GM12878 (cell line): ENCODE results near the gene CEP63. TPM values are rescaled to one million over a fixed set of nuclear protein-coding genes. Genes with fewer than 3 reads are reported as not detected.

Source experiments
- ATAC-seq: fragments of 200-7000 bp; cut with Tn5 transposase; 3 replicates; pipeline ENCODE4 v1.9.1; 2020; ENCODE audit warnings: mild to moderate bottlenecking, moderate library complexity
- BruUV-seq: library from RNA; stranded (reverse); fragments of 400-500 nt; replicated peaks from 2 replicates; lab custom pipeline; 2021; lab: Mats Ljungman, UMichigan
- CTCF ChIA-PET: fragments of 300-600 bp; sonication (Branson Sonifier 250); formaldehyde crosslinking; extraction: SDS; loops from one replicate; lab custom pipeline; 2021; ENCODE audit warnings: inconsistent platforms; lab: Yijun Ruan, JAX
- POLR2A ChIA-PET: fragments of 350-600 bp; formaldehyde crosslinking; extraction: SDS; loops from one replicate; lab custom pipeline; 2021; ENCODE audit warnings: inconsistent platforms; lab: Charles Lee
- RAD21 ChIA-PET: fragments of 300-600 bp; sonication (Branson Sonifier 250); formaldehyde crosslinking; loops from one replicate; lab custom pipeline; 2023; ENCODE audit warnings: antibody characterized with exemption; ENCODE audit not compliant: unreplicated experiment; lab: Charles Lee
- SMC1A ChIA-PET: fragments of 300-600 bp; sonication (Branson Sonifier 250); formaldehyde crosslinking; loops from one replicate; lab custom pipeline; 2023; ENCODE audit not compliant: unreplicated experiment, uncharacterized antibody; lab: Charles Lee
- DNase-seq: peaks from one replicate; pipeline ENCODE4 v3.0.0-alpha.2; 2011; ENCODE audit warnings: low read depth, low spot score
- FAIRE-seq: peaks from 3 replicates; lab custom pipeline; 2011; peaks lifted over from hg19 to GRCh38; lab: Jason Lieb, UNC
- H2AFZ ChIP-seq: 2 replicates; pipeline ENCODE4 v1.6.0; 2011; ENCODE audit warnings: low read depth, low read length, control low read depth; ENCODE audit not compliant: control insufficient read depth
- H3K27ac ChIP-seq: 2 replicates; pipeline ENCODE4 v1.5.1; 2011; ENCODE audit warnings: control low read depth; ENCODE audit not compliant: control insufficient read depth, insufficient read depth
- H3K27me3 ChIP-seq, 2 experiments: replicated peaks in 1 of 2; 2 replicates each; pipeline versions ENCODE4 v1.6.0 to v1.6.1; 2011; ENCODE audit warnings: low read length in 1 of 2; ENCODE audit not compliant: control insufficient read depth in 2 of 2, insufficient read depth in 2 of 2
- H3K36me3 ChIP-seq, 2 experiments: 2 replicates each; pipeline ENCODE4 v1.5.1; 2011; ENCODE audit warnings: low read length in 1 of 2; ENCODE audit not compliant: control insufficient read depth in 2 of 2, insufficient read depth in 2 of 2
- H3K4me1 ChIP-seq: 2 replicates; pipeline ENCODE4 v1.6.1; 2011; ENCODE audit warnings: mild to moderate bottlenecking, low read length, moderate library complexity, mixed read lengths; ENCODE audit not compliant: control insufficient read depth, insufficient read depth
- H3K4me2 ChIP-seq: 2 replicates; pipeline ENCODE4 v1.6.0; 2011; ENCODE audit warnings: control low read depth; ENCODE audit not compliant: control insufficient read depth, insufficient read depth
- H3K4me3 ChIP-seq: fragments of 200-600 bp; sonication (generic); 2 replicates; pipeline ENCODE4 v1.5.1; 2016
- H3K79me2 ChIP-seq: 2 replicates; pipeline ENCODE4 v1.6.0; 2011; ENCODE audit warnings: low read length; ENCODE audit not compliant: control insufficient read depth, insufficient read depth
- H3K9ac ChIP-seq: 2 replicates; pipeline ENCODE4 v1.8.0; 2011; ENCODE audit warnings: low read length, control low read depth, mixed read lengths; ENCODE audit not compliant: control insufficient read depth, insufficient read depth
- H3K9me3 ChIP-seq: replicated peaks from 3 replicates; pipeline ENCODE4 v1.5.1; 2011; ENCODE audit warnings: mild to moderate bottlenecking, low read length; ENCODE audit not compliant: control insufficient read depth, insufficient read depth
- H4K20me1 ChIP-seq: 2 replicates; pipeline ENCODE4 v1.6.0; 2011; ENCODE audit not compliant: control insufficient read depth, insufficient read depth
- ATF2 ChIP-seq: IDR thresholded peaks from 2 replicates; pipeline ENCODE4 v1.6.1; 2012; ENCODE audit warnings: low read length, inconsistent platforms
- BCLAF1 ChIP-seq: fragments of 450-650 bp; IDR thresholded peaks from 2 replicates; pipeline ENCODE4 v1.6.1; 2017; ENCODE audit warnings: antibody characterized with exemption, mild to moderate bottlenecking, moderate library complexity
- DPF2 ChIP-seq: fragments of 450-650 bp; IDR thresholded peaks from 2 replicates; pipeline ENCODE4 v1.6.1; 2017; ENCODE audit warnings: mild to moderate bottlenecking
- PBX3 ChIP-seq: IDR thresholded peaks from 2 replicates; pipeline ENCODE4 v1.6.1; 2011; ENCODE audit warnings: mild to moderate bottlenecking, low read depth, low read length, moderate library complexity; ENCODE audit not compliant: insufficient replicate concordance
- SIX5 ChIP-seq: IDR thresholded peaks from 2 replicates; pipeline ENCODE4 v1.6.1; 2011; ENCODE audit warnings: mild to moderate bottlenecking, low read depth, low read length, moderate library complexity; ENCODE audit not compliant: severe bottlenecking
- STAT3 ChIP-seq: IDR thresholded peaks from 2 replicates; pipeline ENCODE4 v1.6.1; 2011; ENCODE audit warnings: low read depth, low read length, improper control_type of control experiment
- TBL1XR1 ChIP-seq: IDR thresholded peaks from 2 replicates; pipeline ENCODE4 v1.6.1; 2012; ENCODE audit warnings: low read depth, low read length, improper control_type of control experiment
- WGBS: methylation state at CpG from one replicate; pipeline ENCODE4 v1.1.6; 2016; ENCODE audit warnings: low lambda C conversion rate; ENCODE audit not compliant: insufficient replicate concordance, insufficient coverage; ENCODE audit errors: missing lambda C conversion rate; 5-methylcytosine and 5-hydroxymethylcytosine counted together
- in situ Hi-C: fragments of 300-500 bp; cut with MboI; formaldehyde crosslinking; loops from 9 replicates; pipeline ENCODE4 v1.14.3; 2018; ENCODE audit warnings: mixed read lengths
- intact Hi-C: fragments of 100-400 bp; cut with micrococcal nuclease; formaldehyde crosslinking; loops from one replicate; pipeline ENCODE4 v1.14.2; 2022; ENCODE audit not compliant: unreplicated experiment
- polyA plus RNA-seq, 11 experiments: library from polyadenylated mRNA; depleted of rRNA in 4 of 11; unstranded in 6 of 11; stranded (reverse) in 5 of 11; fragments of >200 nt; fragmentation: Nextera tagmentation in 4 of 11; fragmentation: Illumina TruSeq in 1 of 11; extraction: Ambion mirVana in 4 of 11; extraction: Trizol in 1 of 11; gene quantifications; 1 replicate in 1 of 11; 2 replicates in 10 of 11; pipeline versions ENCODE4 v1.2.1 to v1.2.3, GENCODE V29; 2011 to 2016; ENCODE audit warnings: inconsistent platforms in 2 of 11, missing spikeins in 2 of 11, low read depth in 1 of 11
- total RNA-seq, 4 experiments: library from RNA; depleted of rRNA in 3 of 4; stranded (reverse); fragments of >200 nt in 3 of 4; fragmentation: Illumina TruSeq in 1 of 4; extraction: Trizol in 1 of 4; gene quantifications; 2 replicates each; pipeline versions ENCODE4 v1.2.1 to v1.2.3, GENCODE V29; 2013 to 2021

The CEP63 gene
- total and polyA plus RNA-seq, 10 of the 15 experiments (the other 5 are each of a cell fraction or from before 2014, with no cell fraction given), result 14.0 to 36.9 (median 26.8) TPM

- no TSS peak for BruUV-seq
- peaks cover 0 to 2% of the 10 kb centered on the region in 2 experiments; a peak in 2 of 4 replicates for H3K27me3 ChIP-seq
- no peak for ATAC-seq
- H3K27ac ChIP-seq, result no peak overlapping the region
- FAIRE-seq, result no peak
- POLR2A ChIA-PET, result no interaction called here
- H3K36me3 ChIP-seq, result no peaks in the 10 kb centered on the region
- H3K4me1 ChIP-seq, result no peaks in the 10 kb centered on the region
- CTCF ChIA-PET, result no interaction called here
- no peak for TF ChIP-seq BCLAF1
- TF ChIP-seq TBL1XR1, result no peak
- no peak for TF ChIP-seq PBX3
- TF ChIP-seq ATF2, result no peak
- no peak for TF ChIP-seq STAT3
- no peak for TF ChIP-seq SIX5
- no peak for TF ChIP-seq DPF2
- TF ChIP-seq, all 136 proteins: peak for 0
- SMC1A ChIA-PET, result no interaction called here
- intact Hi-C loops (no loop called here), in situ Hi-C loops (loop anchor here (10.0 kb wide), 1 partner anchor 897 kb away; no protein-coding TSS in a partner anchor)
- no peak overlapping the region for H3K4me2 ChIP-seq
- DNase-seq, result no peak
- H4K20me1 ChIP-seq, result no peaks in the 10 kb centered on the region
- no peak overlapping the region for H2AFZ ChIP-seq
- H3K79me2 ChIP-seq, result no peaks in the 10 kb centered on the region
- no peaks in the 10 kb centered on the region for H3K9me3 ChIP-seq
- RAD21 ChIA-PET, result no interaction called here
- no peak overlapping the region for H3K9ac ChIP-seq
- 40% methylated on average over 6 of the region's 6 CpGs for WGBS
- no peak overlapping the region for H3K4me3 ChIP-seq
Measured at GRCh38 chr3:134608023-134608770, 122.3 kb downstream of the CEP63 start.
